GM19099 (cell line): Measurements from ENCODE around the gene KIAA1217.

ENCODE experiments used
- POLR2A ChIP-seq: IDR thresholded peaks from 3 replicates; pipeline ENCODE4 v1.6.1; 2011; ENCODE audit warnings: low read depth; ENCODE audit not compliant: insufficient read length; ENCODE audit errors: extremely low read depth

KIAA1217 gene

DNA sequence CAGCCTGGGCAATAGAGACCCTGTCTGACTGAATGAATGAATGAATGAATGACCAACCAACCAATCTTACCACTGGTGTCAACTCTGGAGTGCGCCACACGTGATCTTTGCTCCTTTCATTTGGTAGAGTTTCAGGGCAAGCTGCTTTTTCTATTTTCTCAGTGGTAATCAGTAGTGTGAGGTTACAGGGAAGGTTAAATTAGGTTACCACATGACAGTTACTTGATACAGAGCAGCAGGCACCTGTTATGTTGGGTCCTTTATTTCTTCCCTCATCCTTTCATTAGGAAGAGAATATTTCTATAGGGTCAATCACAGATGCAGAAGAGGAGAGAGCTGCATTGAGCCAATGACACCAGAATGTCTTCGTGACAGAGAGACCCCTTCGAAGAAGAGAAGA is 167.8 kb downstream of the KIAA1217 start:
- no peak for TF ChIP-seq POLR2A

DNA sequence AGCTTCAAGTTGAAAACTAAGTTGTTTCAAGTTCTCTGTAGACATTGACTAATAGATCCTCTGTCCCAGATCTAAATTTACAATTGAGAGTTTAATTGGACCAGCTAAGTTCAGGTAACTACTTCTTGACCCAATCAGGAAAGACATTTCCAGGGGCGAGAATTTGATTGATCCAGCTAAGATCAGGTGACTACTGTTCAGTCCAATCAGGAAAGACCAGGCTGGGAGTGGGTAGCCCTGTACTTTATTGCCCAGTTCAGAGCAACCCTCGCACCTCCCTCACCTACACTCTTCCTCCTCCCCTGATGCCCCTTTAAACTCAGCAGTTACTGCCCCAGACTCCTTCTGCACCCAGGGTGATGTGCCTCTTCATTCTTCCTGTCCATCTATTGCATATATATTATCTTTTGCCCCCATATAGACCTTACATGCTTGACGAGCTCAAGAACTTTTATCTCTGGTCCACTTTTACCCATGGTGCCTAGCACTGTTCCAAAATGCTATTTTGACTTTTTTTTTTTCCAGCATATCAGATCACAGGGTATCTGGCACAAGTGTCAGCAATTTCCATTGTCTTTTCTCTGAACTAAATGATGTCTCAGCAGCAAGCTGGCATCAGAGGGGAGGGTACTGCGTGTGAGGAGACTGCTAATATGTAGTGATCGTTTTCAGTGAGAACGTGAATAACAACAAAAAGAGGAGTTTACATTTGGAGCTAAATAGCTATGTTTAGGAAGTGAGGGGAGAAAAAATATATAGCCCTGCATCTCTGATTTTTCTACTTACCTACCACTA is 169.4 kb downstream of the KIAA1217 start:
- no peak for TF ChIP-seq POLR2A

DNA sequence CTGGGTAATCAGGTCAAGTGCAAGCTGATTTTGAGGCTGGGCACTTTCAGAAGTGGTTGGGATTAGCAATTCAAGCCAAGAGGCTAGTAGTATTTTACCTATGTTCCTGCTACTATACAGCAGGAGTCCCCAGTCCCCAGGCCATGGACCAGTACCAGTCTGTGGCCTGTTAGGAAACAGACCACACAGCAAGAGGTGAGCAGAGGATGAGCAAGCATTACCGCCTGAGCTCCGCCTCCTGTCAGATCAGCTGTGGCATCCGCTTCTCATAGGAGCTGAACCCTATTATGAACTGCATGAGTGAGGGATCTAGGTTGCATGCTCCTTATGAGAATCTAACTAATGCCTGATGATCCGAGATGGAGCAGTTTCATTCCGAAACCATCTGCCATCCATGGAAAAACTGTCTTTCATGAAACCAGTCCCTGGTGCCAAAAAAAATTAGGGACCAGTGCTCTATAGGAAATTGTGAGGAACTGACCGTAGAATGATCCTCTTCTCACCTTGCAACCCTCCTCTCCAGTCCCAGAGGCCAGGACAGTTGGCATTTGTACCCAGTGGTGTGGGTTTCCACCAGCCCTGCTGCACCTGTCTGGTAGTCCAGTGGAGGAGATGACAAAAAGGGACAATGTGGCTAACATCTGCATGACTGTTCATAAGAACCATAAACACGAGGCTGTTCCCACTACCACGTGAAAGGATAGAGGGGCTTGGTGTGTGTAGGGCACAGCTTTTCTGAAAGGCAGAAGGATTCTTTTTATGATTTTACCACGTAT is 172.5 kb downstream of the KIAA1217 start:
- TF ChIP-seq POLR2A, result no peak

DNA sequence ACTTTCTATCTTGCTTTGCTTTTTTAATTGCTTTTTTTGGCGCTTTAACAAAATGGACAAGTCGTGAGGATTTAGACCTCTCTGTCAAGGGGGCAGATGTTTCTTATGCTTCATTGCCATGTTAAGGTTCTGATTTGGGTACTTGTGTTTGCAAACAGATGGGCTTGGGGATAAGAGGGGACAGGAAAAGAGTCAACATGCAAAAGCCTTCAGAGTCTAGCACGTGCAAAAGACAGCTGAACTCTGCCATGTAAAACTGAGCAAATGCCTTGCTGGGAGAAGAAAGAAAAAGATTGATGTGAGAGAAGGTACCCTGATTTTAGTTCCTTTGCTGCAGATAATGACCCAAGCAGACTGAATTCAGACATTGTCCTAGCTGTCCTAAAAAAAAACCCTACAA is 173.1 kb downstream of the KIAA1217 start:
- no peak for TF ChIP-seq POLR2A

DNA sequence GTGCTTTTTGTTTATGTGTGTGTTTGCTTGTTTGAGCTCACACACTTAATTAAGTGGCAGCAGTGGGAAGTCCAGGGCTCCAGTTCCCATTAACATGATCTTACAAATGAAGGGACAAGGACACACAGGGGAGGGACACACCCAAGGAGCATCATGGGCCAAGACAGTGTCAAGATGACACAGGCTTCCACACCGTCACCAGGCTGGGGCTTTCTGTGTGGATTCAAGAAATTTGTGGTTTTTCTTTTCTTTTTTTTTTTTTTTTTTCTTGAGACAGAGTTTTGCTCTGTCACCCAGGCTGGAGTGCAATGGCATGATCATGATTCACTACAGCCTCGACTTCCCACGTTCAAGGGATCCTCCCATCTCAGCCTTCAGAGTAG is 173.6 kb downstream of the KIAA1217 start:
- no peak for TF ChIP-seq POLR2A

DNA sequence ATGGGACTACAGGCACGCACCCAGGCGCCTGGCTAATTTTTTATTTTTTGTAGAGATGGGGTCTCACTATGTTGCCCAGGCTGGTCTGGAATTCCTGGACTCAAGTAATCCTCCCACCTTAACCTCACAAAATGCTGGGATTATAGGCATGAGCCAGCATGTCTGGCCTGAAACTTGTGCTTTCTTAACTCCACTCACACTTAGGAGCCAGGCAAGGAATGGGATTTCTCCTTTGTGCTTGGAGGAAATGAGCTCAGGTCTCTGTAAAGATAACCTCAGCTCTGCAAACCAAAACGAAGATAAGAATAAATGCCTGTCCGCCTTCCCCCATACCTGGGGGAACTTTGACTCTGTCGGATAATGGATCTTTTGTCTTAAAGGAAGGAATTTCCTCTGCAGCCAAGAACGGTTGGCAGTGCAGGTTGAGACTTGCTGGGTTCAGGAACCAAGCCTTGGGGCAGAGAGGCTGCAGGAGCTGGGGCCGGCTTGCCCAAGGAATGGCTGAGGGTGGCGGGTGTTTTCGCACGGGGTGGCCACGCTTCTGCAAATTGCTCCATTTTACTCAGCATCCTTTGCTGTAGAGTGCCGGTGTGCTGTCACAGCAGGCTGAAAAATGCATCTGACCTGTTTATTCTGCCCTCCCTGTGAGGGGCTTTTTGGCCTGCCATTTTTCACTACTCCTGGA is 174.2 kb downstream of the KIAA1217 start:
- peak; percentile 9 for TF ChIP-seq POLR2A

DNA sequence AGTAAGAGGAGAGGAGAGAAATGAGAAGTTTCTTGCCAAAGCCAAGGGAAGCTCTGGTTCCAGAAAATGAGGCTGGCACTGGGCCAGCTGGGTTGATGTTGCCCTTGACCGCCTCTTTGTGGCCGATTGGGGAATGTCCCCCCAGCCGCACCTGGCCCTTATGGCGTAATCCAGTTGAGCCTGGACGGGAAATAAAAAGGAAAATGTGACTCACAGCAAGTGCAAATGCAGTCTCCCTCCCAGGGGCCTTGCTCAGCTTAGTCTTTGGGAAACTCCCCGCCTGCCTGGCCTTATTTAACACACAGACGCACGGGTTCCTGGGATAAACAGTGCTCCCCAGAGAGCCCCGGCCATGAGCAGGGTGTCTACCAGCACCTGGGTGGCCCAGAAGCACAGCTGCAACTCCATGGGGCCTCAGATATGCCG is 174.8 kb downstream of the KIAA1217 start:
- TF ChIP-seq POLR2A, result peak; percentile 7

DNA sequence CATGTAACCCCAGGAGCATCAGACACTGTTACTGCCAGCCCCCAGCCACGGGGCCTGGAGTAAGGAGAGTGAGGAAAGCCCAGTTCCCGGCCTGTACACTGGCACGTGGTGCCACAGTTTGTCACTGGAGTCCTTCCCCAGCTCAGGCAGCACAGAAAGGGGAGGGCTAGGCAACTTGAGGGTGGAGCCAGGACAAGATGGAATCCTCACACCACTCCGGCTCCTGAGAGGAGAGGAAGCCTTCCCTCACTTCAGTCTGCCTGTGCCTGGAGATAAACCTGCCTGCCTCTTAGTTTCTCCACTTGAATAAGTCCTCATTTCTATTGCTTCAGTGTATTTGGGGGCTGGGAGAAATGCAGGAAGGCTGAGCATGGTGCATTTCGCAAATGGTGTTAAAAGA is 176.0 kb downstream of the KIAA1217 start:
- no peak for TF ChIP-seq POLR2A

DNA sequence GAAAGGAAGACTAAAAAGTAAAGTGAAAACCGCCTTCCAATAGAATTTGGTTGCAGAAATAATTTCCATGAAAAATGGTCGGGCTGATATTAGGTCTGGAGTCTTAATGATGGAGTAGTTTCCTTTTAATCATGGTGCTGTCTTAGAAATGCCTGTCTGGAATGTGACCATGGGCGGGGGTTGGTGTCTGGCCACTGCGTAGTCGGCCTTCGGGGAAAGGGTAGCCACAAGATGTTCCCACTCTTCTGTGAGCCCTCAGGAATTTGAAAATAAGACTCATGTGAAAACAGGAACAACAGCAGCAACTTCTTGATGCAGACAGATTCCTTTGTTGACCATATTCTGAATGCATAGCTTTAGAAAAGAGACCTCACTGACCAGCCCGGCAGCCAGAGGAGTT is 176.8 kb downstream of the KIAA1217 start:
- TF ChIP-seq POLR2A, result no peak

DNA sequence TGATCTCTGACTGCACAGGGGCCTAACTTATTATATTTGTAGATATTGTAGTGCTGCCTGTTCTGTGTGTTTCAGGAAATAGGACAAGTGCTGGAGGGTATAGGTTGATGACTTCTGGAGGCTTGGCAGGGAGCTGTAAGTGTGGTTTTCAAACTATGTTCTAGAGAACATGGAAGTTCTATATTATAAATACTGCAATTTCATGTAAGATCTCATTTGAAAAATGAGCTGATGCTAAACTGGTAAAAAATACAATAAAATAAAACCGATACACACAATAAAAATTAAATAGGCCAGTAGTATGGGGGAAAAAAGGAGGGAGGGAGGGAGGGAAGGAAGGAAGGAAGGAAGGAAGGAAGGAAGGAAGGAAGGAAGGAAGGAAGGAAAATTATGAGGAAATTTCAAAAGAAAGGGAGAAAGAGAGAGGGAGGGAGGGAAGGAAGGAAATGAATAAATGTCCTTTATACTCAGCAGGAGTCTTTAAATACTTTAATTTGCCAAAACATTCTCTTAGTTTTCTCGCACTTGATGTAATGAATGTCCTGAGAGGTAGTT is 181.3 kb downstream of the KIAA1217 start:
- TF ChIP-seq POLR2A, result no peak

DNA sequence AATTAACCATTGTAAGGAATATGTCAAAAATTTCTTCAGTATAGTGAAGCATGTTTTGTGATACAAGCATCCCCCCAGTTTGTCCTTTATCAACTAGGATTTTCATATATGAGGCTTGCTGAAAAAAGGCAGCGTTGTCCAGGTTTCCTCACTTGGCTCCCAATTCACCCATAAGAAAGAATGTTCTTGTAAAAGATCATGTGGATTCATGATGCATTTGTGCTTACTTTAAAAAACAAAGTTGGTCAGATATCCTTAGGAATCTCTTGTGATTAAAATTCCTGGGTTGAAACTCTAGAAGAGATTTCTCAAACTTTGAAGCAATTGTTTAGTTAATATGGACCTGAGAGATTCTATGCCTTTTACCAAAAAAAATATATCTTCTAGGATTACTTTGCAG is 181.8 kb downstream of the KIAA1217 start:
- no peak for TF ChIP-seq POLR2A

DNA sequence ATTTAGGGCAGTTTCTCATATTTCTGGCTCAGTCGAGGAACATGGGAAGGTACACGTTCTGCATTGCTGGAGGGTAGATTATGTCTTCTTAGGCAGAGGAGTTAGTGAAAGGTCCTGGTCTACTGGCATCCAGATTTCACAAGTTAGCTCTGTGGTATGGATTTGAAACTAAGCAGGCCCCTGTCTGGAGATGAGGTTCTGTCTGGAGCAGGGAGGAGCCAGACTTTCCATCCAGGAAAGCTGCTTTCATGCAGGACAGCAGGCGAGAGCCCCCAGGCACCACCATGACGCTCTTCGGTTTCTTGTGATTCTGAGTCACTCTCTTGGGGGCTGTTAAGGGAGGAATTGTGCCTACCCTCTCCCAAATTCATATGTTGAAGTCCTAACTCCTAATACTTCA is 184.3 kb downstream of the KIAA1217 start:
- TF ChIP-seq POLR2A, result no peak

DNA sequence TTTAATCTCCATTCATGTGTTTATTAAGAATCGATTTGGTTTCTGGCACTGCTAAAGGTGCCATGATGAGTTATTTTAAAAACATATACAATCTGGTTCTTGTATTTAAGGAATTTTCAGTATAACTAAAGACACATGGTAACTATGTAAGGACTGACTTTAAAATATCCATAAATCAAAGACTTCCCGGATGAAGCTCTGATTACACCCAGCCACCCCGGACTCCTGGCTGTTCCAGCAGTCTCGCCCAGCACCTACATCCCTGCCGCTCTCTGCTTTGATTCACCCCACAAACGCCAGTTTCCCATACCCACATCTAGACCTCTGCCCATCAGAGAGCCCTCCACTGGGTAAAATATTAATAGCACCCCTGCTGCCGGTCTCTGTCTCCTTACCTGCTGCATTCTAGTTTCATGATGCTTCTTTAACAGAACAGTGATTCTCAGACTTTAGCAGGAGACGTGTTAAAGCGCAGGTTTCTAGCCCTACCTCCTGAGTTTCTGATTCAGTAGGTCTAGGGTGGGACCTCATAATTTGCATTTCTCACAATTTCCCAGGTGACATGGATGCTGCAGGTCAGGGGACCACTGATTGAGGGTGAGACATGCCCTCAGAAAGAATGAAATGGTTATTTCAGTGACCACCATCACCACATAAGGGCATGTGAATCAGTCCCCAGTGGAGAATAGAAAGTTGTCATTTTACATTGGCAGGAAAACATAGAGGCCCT is 185.7 kb downstream of the KIAA1217 start:
- no peak for TF ChIP-seq POLR2A

DNA sequence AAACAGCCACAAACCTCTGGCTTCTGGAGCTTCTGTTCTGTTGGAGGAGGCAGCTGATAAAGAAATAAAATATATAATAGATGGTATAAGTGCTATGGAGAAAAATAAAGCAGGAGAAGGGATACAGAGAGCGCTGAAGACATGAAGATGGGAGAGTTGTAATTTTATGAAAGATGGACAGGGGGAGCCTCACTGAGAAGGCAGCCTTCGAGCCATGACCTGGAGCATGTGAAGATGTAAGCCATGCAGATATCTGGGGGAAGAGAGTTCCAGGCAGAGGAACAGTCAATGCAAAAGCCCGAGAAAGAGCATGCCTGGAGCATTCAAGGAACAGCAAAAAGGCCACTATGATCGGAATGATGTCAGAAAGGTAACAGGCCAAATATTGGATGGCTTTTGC is 187.5 kb downstream of the KIAA1217 start:
- TF ChIP-seq POLR2A, result no peak

DNA sequence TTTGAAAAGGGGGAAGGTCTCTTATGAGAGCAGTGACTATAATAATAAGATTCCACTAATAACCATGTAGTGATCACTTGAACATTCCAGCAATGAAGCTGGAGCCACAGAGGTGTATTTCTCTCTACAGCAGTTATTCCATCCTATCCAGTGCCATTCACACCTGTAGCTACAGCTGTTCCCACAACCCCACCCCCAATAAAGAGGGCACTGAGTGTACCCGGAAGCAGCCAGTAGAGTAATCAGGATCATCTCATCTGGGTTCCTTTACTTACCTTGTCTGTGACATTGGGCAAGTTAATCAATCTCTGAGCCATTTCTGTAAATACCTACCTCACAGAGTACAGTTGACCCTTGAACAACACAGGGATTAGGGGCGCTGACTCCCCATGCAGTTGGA is 188.7 kb downstream of the KIAA1217 start:
- TF ChIP-seq POLR2A, result no peak
